GM19463 (cell line): Measurements from ENCODE around the gene CHRNB2.
A peak's percentile ranks its signal among the peaks of the same experiment; 100 is the strongest.

Experiments
- ATAC-seq: cut with Tn5 transposase; IDR thresholded peaks from one replicate; pipeline ENCODE4 v1.9.1; 2021; ENCODE audit warnings: mild to moderate bottlenecking, moderate library complexity; ENCODE audit not compliant: unreplicated experiment

The CHRNB2 gene

DNA sequence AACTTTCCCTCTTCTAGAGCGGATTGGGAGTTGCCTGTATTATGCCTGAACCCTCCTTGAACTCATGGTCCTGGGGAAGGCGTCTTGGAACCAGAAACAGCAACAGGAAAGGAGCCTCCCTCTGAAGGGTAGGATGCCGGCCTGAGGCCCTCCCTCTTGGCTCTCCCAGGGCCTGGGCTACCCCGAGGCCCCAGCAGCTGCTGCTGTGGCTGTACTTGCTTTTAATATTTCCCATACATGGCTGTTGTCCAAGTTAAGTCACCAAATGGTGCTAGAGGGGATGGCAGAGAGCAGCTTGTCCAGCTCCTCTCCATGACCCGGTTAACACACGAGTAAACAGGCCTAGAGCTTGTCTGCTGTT lies 10.5 kb downstream of the CHRNB2 start:
- no peak for ATAC-seq

DNA sequence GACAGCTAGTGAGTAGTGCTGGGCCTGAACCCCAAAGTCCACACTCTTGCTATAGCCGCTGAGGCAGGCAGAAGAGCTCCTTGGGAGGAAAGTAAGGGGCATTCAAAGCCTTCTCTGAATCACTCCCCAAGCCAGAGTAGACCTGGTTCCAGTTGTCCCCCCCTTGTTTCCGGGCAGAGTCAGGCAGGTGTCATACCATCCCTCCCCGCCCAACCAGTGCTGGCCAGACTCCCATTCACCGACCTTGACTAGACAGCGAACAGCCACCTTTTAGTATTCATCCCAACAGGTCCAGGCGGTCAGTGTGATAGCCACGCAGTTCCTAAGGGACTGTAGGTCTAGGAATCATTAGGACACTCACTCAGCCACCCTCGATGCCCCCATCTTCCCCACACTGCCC lies 11.8 kb downstream of the CHRNB2 start:
- ATAC-seq, result no peak

DNA sequence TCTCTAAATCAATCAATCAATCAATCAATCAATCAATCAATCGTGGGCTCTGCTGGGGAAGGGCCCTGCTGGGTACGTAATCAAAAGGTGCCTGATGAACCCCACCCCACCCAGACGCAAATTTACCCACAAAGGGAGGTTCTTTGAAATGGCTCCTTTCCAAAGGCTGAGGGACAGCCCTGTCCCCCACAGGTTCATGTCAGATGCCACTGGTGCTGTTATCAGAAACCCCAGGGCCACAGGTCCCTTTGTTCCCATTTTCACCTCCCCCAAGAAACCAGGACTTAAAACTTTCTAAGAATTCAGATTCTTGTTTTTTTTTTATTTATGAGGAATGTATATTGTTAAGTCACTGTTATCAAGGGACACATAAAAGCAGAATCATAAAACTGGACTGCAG lies 14.2 kb downstream of the CHRNB2 start:
- no peak for ATAC-seq

DNA sequence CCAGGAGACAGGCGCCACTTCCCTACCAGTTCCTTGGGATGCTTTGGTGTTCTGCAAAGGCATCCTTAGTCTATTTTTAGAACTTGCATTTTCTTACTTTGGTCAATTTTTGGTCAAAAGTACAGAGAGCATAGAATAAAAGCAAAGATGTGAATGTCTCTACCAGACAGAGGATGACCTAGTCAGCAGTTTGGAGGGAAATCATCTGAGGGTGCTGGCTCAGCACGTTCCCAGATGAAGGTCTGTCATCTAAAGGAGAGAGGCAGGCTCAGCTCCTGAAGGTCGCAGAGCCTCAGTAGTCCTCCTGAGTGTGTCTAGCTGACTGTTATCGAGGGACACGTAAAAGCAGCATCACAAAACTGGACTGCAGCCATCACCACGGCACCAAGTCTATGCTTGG lies 15.3 kb downstream of the CHRNB2 start:
- no peak for ATAC-seq

DNA sequence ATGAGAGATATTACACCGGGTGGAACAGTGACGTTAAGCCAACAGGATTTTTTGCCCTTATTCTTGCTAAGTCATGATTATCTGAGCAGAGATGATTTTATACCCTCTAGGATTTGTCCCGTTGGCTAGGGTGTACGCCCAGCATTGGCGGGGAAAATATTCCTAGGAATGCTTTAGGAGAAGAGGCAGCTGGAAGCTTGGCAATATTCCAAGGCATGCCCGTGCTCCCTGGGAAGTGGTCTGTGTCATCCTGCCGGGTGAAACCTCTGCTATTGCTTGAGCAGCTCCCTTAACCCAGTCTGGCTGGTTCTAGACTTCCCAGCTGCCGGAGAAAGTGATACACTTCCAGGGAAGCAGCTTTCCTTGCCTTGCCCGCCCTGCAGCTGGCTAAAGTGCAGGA lies 16.2 kb downstream of the CHRNB2 start:
- no peak for ATAC-seq

DNA sequence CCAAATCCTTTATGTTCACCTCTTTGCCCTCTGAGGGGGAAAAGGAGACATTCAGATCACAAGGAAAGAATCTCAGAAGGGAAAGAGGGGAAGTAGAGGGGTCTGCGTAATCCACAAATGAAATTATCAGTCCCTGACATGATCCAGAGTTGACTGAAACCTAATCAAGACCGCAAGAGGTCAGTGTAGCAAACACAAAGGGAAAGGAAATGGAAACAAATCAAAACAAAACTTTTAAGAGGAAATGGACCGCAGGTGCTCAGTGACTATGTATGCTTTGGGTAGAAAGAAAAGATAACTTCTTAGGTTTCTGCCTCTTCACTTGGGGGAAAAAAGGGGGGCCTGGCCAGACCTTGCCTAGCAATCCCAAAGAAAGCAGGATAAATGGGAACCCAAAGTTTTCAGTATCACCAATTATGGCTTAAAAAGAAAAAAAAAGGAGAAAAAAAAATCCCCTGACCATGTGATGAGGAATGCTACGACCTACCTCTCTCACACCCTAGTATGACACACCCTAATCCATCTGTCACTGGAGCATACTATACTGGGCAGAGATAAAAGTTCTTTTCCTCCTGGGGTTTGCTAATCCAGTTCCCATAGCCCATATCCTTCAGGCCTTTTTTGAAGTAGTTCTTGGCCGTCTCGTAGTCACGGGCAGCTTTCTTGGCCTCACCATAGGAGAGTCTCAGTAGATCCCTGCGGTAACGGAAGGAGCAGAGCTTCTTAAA lies 16.9 kb downstream of the CHRNB2 start:
- no peak for ATAC-seq

DNA sequence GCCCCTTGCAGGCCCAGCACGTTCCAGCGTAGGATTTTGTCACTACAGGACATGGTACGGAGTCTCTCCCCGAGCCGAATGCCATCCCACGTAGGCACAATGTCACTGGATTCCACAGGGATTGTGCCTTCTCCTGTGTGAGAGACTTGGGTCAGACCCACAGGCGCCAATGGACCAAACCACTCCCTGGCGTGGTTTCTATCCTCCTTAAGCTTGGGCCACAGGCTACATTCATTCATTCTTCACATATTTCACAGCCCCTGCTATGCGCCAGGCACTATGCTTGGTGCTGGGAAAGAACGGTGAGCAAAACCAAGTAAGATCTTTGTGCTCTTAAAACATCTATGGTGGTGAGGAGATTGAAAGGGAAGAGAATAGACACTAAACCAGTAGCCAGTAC lies 18.7 kb downstream of the CHRNB2 start:
- no peak for ATAC-seq

DNA sequence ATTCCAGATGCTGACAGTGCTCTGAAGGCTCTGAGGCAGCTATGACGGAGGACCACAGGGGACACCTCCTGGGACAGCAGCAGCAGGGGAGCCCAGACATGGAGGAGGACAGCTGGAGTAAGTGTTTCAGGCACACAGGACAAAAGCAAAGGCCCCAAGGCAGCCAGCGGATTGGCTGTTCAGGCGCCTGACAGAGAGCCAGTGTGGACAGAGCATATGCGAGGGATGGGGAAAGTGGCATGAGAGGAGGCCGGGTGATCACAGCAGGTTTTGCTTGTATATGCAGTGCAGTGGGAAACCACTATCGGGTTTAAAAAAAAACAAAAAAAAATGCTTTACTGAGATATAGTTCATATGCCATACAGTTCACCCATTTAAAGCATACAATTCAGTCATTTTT lies 19.1 kb downstream of the CHRNB2 start:
- ATAC-seq, result no peak

DNA sequence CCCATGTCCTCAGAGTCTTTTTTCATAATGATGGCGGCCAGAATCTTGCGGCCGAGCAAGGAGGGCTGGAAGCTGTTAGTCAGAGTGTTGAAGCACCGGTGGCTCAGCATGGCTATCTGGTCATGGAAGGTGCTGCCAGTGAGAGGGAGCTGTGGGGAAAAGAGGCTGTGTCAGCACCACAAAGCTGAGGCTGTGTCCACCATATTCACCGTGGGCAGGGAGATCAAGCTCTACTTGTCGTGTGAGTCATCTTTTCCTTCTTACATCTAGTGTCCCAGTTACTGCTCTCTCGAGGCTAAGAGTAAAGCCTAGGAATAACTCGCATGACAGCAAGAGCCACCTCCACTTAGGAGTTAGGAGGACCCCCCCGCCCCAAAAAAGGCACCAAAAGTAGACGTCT lies 22.2 kb downstream of the CHRNB2 start:
- no peak for ATAC-seq

DNA sequence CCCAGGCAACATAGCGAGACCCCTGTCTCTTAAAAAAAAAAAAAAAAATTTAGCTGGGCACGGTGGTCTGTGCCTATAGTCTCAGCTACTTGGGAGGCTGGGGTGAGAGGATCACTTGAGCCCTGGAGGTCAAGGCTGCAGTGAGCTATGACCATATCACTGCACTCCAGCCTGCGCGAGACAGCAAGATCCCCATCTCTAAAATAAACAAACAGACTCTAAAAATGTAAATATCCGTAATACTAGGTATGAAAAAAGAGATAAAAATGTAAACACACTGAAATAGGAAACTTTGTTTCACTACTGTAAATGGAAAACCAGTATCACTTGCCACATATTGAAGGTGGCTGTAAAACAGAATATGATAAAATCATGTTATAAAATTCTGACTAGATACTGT lies 23.2 kb downstream of the CHRNB2 start:
- ATAC-seq, result no peak

DNA sequence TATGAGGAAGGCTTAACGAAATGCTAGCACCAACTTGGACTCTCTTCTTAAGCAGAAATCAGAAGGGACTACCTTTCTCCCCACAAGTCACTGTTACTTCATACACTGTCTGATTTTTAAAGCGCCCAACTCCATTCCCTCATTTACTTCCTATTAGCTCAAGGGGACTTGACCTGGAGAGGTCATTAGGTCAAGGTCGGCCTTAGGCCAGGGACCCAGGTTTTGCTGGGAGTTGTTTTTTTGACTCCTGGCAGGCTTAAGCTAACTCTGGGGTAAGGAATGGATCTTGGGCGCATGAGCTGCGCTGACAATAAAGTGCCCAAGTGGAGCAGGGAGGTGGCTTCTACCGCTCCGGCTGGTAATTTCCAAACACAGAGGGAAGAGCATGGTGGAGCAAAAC lies 23.6 kb downstream of the CHRNB2 start:
- no peak for ATAC-seq

DNA sequence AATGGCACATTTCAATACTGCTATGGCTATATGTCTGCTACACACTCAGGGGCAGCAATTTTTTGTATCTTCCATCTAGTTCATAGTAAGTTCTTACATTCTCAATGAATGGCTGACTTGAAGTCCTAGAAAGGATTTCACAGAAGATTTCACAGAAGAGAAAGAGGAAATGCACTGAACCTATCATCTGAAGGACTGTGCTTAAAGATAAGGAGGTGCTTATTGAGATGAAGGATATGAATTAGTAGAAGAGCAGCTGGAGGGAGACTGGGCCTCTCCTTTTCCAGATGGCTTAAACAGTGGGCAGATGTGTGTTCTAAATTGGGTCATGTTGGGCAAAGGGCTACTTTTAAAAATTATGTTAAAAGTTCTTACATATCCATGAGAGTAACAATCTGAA lies 25.8 kb downstream of the CHRNB2 start:
- no peak for ATAC-seq

DNA sequence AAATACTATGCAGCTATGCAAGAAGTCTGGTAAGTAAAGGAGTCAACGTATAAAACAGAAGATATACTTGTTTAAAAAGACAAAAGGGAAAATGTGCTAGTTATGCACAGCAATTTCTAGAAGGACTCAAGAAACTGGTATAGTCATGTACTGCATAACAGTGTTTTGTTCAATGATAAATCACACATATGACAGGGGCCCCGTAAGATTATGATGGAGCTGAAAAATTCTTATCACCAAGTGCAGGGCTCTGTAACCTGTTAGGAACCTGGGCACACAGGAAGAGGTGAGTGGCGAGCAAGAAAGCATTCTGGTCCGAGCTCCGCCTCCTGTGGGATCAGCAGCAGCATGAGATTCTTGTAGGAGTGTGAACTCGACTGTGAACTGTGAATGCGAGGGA lies 27.2 kb downstream of the CHRNB2 start:
- no peak for ATAC-seq

DNA sequence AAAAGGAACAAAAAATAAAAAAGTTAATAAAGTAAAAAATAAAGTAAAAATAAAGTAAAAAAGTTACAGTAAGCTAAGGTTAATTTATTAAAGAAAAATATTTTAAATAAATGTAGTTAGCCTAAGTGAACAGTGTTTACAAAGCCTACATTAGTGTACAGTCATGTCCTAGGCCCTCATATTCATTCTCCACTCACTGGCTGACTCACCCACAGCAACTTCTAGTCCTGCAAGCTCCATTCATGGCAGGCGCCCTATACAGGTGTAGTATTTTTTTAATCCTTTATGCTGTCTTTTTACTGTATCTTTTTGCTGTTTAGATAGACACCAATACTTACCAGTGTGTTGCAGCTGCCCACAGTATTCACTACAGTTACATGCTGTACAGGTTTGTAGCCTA lies 28.0 kb downstream of the CHRNB2 start:
- no peak for ATAC-seq

DNA sequence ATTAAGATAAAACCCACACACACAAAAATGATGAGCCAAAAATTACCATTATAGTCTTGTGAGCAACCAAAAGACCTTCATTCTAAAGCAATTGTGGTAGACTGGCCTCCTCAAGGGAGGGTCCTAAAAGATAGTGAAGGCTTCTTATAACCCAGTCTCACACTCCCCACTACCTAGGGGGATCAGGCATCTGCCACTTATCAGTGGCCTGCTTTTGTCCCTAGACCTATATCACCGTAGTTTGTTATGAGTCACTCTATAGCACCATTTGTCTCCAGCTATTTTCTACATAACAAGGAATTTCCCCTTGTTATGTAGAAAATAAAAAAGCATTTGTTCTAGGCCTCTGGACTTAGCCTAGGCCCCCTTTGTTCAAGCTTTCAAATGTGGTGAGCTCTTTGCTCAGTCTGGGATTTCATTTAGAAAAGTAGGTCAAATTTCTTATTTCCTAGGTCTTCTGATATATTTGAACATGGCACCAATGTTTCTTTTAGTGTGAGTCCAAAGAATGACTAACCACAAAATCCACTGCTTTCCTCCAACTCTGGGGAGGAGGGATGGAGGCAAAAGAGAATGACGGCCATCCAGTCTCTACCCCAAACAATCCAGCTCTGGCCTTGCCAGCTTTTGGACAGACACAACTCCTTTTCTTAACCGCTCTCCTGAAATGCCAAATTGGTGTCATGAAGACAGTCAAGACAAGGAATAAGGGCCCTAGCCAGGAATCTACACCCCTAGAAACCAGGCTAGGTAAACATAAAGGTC lies 31.5 kb downstream of the CHRNB2 start:
- no peak for ATAC-seq

DNA sequence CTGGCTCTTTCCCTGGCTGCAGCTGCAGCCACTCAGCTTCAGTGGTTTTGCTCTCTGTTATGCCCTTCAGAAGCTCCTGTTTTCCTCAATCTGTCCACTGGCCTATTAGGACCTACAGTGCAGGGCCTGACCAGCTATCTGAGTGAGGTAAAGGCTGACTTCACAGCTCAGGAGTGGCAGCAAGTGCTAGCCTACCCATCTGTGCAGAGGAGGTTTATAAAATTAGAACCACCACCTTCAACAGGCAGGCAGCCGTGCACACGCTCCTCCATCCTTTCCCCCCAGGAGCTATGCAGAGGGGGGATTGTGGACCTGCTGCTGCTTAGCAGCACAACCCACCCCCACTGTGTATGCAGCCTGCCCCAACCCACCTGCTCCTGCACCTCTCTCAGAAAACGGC lies 32.1 kb downstream of the CHRNB2 start:
- ATAC-seq, result no peak

DNA sequence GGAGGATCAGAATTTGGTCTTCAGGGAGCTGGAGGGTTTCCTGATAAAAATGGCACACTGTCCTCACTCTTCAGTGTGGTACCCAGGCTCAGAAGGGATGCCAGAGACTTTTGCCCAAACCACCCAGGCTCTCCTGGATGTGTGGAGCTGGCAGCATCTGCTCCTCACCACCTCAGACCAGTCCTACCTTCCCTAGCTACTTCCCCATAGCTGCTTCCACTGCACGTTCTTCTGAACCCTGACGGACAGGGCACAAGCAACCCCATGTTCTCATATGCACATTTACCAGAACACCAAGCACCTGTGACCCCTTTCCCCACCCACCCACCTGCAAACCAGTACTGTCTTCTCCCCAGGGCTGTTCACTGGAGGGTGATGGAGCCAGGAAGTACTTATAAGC lies 35.7 kb downstream of the CHRNB2 start:
- no peak for ATAC-seq

DNA sequence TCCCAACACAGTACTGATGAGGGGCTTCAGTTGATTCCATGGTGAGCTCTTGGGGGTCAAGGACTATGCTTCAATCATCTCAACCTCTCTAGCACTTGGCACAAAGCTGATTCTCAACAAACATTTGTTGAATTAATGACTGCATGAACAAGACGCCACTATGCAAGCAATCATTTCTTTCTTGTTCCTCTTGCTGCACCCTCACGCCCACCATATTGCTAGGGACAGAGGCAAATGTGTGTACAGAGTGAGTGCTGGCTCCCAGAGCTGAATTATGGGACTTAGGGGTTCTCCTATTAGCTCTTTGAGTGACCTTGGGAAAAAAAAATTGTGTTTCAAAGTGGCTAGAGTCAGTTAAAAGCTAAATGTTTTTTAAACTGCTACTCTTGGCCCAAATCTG lies 38.0 kb downstream of the CHRNB2 start:
- no peak for ATAC-seq

DNA sequence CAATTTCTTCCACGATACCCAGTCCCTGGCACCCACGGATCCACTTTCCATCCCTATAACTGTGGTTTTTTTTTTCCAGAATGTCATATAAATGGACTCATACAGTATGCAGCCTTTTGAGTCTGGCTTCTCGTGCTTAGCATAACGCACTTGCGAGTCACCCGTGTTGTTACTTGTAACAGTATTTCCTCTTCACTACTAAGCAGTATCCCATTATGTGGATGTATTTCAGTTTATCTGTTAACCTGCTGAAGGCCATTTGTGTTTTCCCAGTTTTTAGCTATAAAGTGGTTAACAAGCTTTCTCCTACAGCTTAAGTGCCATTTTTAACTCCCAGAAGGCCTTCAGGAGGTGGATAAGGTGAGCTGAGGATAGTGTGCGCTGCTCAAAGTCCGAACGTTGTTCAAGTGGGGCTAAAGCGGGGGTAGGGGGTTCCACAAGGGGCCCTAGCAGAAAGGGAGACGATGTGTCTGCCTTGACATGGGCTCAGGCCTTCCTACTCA lies 39.6 kb downstream of the CHRNB2 start:
- ATAC-seq, result no peak

DNA sequence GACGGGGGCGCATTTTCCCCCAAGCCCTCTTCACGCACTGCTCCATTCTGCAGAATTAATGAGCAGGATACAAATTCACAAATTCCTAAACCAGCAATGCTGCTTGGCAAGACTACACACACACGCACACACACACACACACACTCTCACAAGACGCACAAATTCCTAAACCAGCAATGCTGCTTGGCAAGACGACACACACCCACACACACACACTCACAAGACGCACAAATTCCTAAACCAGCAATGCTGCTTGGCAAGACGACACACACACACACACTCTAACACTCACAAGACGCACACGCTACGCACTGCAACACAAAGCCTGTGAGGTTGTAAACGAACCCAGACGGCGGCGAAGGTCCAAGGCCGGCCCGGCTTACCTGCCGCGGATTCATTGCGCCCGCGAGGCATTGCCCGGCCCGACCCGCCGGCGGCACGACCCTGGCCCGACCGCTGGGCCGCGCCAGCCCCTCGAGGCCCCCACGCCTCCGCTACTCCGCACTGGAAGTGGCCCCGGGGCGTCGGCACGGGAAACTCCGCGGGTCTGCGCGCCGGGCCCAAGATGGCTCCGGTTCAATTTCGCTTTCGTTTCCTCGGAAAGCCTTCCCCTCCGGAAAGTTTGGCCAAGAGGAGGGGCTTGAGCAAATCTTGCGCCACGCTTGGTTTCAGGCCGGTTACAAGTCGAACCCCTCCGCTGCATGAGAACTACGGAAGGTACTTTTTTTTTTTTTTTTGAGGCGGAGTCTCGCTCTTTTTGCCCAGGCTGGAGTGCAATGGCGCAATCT lies 40.2 kb downstream of the CHRNB2 start, which contains the start of gene ADAR:
Gene ADAR, minus strand, starts transcription at position 578 of the 788 bp plus-strand sequence. Its CDS starts 180 bp downstream, at position 398.
- peak; percentile 63 for ATAC-seq

DNA sequence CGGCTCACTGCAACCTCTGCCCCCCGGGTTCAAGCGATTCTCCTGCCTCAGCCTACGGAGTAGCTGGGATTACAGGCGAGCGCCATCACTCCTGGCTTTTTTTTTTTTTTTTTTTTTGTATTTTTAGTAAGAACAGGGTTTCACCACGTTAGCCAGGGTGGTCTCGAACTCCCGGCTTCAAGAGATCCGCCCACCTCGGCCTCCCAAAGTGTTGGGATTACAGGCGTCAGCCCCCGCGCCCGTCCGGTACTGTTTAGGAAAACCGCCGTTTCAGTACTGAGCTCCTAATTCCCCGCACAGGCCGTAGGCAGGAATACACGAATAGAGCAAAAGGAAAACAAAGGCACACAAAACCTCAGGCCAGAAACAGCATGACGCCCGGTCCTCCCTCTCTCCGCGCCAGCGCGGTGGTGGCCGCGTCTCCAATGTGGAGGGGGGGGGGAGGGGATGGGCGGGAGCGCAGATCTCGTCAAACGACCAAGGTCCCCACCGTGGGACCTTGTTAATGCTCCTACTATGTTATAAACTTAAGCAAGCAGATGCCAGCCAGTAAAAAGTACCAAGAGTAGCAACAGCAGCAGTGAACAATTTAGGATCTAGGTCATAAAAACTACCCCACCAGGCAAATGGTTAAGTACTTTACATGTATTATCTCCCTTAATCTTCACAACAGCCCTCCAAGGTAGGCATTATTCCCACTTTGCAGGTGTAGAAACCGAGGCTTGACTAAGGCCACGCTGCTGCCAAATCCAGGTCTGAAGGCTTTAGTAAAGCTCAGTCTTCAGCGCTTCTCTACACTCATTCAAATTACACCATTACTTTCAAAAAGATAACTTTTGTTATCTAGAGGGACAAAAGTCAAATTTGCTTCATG lies 41.1 kb downstream of the CHRNB2 start:
- ATAC-seq, result no peak
